ENCODE results near the gene TUBA4A. TPM values are rescaled to one million over a fixed set of nuclear protein-coding genes. Genes with fewer than 3 reads are reported as not detected.

TUBA4A gene
- total and polyA plus RNA-seq, 9 of the 15 experiments (the other 6 are each of a cell fraction or from before 2014, with no cell fraction given): 25.1 to 174 (median 42.4) TPM

DNA sequence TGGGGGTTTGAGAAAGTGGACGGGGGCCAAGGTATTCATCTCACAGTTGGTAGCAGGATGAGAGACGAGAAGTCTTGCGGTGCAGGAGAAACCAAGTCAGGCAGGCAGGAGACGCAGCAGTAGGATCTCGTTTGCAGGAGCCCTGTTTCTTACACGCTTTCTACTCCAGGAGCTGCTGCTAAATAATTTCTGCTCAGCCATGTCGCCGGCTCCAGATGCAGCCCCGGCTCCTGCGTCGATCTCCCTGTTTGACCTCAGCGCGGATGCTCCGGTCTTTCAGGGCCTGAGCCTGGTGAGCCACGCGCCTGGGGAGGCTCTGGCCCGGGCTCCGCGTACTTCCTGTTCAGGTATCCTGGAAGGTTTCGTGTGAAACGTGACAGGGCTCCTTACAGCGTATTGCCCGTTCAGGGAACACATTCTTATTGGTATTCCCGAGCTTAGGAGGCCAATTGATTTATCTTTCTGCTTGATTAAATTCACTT lies 23.6 kb downstream of the TUBA4A start (continued):
- TF ChIP-seq SRSF3 (IDR thresholded peaks at IDR 0.05; ENCODE audit: insufficient read depth, low read length) (no peak), DDX20 (tag; IDR thresholded peaks at IDR 0.05; ENCODE audit: low read depth) (no peak), RBM34 (IDR thresholded peaks at IDR 0.05; ENCODE audit: borderline replicate concordance, insufficient read depth, low read length) (no peak), GABPA (tag; conservative IDR thresholded peaks at IDR 0.05; ENCODE audit: low read depth) (peak; percentile 37; the same call in 1 of the 2 replicates), ELF1 (tag; IDR thresholded peaks at IDR 0.05) (peak; percentile 49), SIN3A (IDR thresholded peaks at IDR 0.05; ENCODE audit: borderline replicate concordance in 2 of 2, control insufficient read depth in 1 of 2, low read depth in 2 of 2, low read length in 2 of 2) (peak in 1 of 2 experiments; percentile 30; a peak in 1 of 4 replicates), ZNF124 (CRISPR knock-in tag; IDR thresholded peaks at IDR 0.05) (no peak), GATAD2B (IDR thresholded peaks at IDR 0.05; ENCODE audit: borderline replicate concordance) (no peak), GABPB1 (CRISPR knock-in tag; IDR thresholded peaks at IDR 0.05) (0 out of 2 replicates have a peak, but pooled peaks have one; percentile 19), EP400 (IDR thresholded peaks at IDR 0.05) (peak; percentile 66; the same call in 1 of the 2 replicates), NCOA1 (IDR thresholded peaks at IDR 0.05; ENCODE audit: low read depth) (peak; percentile 37; the same call in 1 of the 2 replicates), ZFX (CRISPR knock-in tag; IDR thresholded peaks at IDR 0.05) (no peak), ZNF668 (CRISPR knock-in tag; IDR thresholded peaks at IDR 0.05) (no peak)
- TF ChIP-seq, protein P1, sequence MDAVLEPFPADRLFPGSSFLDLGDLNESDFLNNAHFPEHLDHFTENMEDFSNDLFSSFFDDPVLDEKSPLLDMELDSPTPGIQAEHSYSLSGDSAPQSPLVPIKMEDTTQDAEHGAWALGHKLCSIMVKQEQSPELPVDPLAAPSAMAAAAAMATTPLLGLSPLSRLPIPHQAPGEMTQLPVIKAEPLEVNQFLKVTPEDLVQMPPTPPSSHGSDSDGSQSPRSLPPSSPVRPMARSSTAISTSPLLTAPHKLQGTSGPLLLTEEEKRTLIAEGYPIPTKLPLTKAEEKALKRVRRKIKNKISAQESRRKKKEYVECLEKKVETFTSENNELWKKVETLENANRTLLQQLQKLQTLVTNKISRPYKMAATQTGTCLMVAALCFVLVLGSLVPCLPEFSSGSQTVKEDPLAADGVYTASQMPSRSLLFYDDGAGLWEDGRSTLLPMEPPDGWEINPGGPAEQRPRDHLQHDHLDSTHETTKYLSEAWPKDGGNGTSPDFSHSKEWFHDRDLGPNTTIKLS (IDR thresholded peaks at IDR 0.05; ENCODE audit: borderline replicate concordance, low read depth): 0 out of 2 replicates have a peak, but pooled peaks have one; percentile 12
- TF ChIP-seq, protein P2, sequence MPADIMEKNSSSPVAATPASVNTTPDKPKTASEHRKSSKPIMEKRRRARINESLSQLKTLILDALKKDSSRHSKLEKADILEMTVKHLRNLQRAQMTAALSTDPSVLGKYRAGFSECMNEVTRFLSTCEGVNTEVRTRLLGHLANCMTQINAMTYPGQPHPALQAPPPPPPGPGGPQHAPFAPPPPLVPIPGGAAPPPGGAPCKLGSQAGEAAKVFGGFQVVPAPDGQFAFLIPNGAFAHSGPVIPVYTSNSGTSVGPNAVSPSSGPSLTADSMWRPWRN (IDR thresholded peaks at IDR 0.05; ENCODE audit: low read depth): 0 out of 2 replicates have a peak, but pooled peaks have one; percentile 10
- TF ChIP-seq, protein P3, sequence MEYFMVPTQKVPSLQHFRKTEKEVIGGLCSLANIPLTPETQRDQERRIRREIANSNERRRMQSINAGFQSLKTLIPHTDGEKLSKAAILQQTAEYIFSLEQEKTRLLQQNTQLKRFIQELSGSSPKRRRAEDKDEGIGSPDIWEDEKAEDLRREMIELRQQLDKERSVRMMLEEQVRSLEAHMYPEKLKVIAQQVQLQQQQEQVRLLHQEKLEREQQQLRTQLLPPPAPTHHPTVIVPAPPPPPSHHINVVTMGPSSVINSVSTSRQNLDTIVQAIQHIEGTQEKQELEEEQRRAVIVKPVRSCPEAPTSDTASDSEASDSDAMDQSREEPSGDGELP (CRISPR knock-in tag; IDR thresholded peaks at IDR 0.05; ENCODE audit: borderline replicate concordance): 0 out of 2 replicates have a peak, but pooled peaks have one; percentile 2
- TF ChIP-seq, protein P4, sequence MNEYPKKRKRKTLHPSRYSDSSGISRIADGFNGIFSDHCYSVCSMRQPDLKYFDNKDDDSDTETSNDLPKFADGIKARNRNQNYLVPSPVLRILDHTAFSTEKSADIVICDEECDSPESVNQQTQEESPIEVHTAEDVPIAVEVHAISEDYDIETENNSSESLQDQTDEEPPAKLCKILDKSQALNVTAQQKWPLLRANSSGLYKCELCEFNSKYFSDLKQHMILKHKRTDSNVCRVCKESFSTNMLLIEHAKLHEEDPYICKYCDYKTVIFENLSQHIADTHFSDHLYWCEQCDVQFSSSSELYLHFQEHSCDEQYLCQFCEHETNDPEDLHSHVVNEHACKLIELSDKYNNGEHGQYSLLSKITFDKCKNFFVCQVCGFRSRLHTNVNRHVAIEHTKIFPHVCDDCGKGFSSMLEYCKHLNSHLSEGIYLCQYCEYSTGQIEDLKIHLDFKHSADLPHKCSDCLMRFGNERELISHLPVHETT (CRISPR knock-in tag; conservative IDR thresholded peaks at IDR 0.05 in 1 of 2, IDR thresholded peaks at IDR 0.05 in 1 of 2): peak in 1 of 2 experiments; percentile 23; a peak in 1 of 4 replicates
- TF ChIP-seq, protein P5, sequence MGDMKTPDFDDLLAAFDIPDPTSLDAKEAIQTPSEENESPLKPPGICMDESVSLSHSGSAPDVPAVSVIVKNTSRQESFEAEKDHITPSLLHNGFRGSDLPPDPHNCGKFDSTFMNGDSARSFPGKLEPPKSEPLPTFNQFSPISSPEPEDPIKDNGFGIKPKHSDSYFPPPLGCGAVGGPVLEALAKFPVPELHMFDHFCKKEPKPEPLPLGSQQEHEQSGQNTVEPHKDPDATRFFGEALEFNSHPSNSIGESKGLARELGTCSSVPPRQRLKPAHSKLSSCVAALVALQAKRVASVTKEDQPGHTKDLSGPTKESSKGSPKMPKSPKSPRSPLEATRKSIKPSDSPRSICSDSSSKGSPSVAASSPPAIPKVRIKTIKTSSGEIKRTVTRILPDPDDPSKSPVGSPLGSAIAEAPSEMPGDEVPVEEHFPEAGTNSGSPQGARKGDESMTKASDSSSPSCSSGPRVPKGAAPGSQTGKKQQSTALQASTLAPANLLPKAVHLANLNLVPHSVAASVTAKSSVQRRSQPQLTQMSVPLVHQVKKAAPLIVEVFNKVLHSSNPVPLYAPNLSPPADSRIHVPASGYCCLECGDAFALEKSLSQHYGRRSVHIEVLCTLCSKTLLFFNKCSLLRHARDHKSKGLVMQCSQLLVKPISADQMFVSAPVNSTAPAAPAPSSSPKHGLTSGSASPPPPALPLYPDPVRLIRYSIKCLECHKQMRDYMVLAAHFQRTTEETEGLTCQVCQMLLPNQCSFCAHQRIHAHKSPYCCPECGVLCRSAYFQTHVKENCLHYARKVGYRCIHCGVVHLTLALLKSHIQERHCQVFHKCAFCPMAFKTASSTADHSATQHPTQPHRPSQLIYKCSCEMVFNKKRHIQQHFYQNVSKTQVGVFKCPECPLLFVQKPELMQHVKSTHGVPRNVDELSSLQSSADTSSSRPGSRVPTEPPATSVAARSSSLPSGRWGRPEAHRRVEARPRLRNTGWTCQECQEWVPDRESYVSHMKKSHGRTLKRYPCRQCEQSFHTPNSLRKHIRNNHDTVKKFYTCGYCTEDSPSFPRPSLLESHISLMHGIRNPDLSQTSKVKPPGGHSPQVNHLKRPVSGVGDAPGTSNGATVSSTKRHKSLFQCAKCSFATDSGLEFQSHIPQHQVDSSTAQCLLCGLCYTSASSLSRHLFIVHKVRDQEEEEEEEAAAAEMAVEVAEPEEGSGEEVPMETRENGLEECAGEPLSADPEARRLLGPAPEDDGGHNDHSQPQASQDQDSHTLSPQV (IDR thresholded peaks at IDR 0.05): 0 out of 2 replicates have a peak, but pooled peaks have one; percentile 13
